GM21528 (cell line): ENCODE results near the gene CFAP77.

Experiments used
- ATAC-seq: cut with Tn5 transposase; IDR thresholded peaks from one replicate; pipeline ENCODE4 v1.9.1; 2021; ENCODE audit warnings: mild to moderate bottlenecking, moderate library complexity; ENCODE audit not compliant: unreplicated experiment, low FRiP score

The CFAP77 gene

GRCh38 chr9:132622159-132622558 is 212.1 kb downstream of the CFAP77 start:
- no peak for ATAC-seq
